Urinary bladder (tissue), 4 donors: ENCODE data around the gene HCN1. TPM values are rescaled to one million over a fixed set of nuclear protein-coding genes. Genes with fewer than 3 reads are reported as not detected.
"Not testable (repeated sequence)": the region's sequence is repeated elsewhere in the genome, so short reads cannot be mapped to it uniquely, and the experiment has no call there.

ENCODE experiments used
- DNase-seq: peaks from one replicate; pipeline ENCODE4 v3.0.0-alpha.2; 2015; ENCODE audit errors: extremely low spot score
- H3K27ac ChIP-seq: one replicate; pipeline ENCODE4 v1.5.1; 2013; ENCODE audit warnings: low read depth, mild to moderate bottlenecking, moderate library complexity
- H3K36me3 ChIP-seq: one replicate; pipeline ENCODE4 v1.6.1; 2013; ENCODE audit warnings: mild to moderate bottlenecking, moderate library complexity; ENCODE audit not compliant: insufficient read depth
- H3K4me1 ChIP-seq: one replicate; pipeline ENCODE4 v1.6.1; 2013; ENCODE audit warnings: mild to moderate bottlenecking, moderate library complexity; ENCODE audit not compliant: insufficient read depth
- H3K4me3 ChIP-seq: one replicate; pipeline ENCODE4 v1.5.1; 2013; ENCODE audit warnings: low read depth, low read length
- WGBS: extraction: QIAGEN DNeasy Blood & Tissue Kit; methylation state at CpG from one replicate; pipeline ENCODE4 v1.1.7; 2013; 5-methylcytosine and 5-hydroxymethylcytosine counted together
- polyA plus RNA-seq: library from polyadenylated mRNA; stranded (reverse); fragments of 200-250 nt; gene quantifications from one replicate; pipeline ENCODE4 v1.2.3, GENCODE V29; 2013
- total RNA-seq: library from RNA; depleted of rRNA; stranded (reverse); fragments of >200 nt; gene quantifications from one replicate; pipeline ENCODE4 v1.2.3, GENCODE V29; 2014
- donor health status: healthy with polysubstance abuse.
- donor health status: healthy.

The HCN1 gene
- total and polyA plus RNA-seq, 2 donors: 0.04 to 0.26 TPM

GRCh38 chr5:45382583-45382982, 313.6 kb downstream of the HCN1 start:
- H3K36me3 ChIP-seq: no peaks in the 10 kb centered on the region
- no peak for DNase-seq
- H3K27ac ChIP-seq: no peak overlapping the region
- WGBS: 91% methylated on average over 2 of the region's 2 CpGs
- no peak overlapping the region for H3K4me3 ChIP-seq
- H3K4me1 ChIP-seq: no peaks in the 10 kb centered on the region

DNA sequence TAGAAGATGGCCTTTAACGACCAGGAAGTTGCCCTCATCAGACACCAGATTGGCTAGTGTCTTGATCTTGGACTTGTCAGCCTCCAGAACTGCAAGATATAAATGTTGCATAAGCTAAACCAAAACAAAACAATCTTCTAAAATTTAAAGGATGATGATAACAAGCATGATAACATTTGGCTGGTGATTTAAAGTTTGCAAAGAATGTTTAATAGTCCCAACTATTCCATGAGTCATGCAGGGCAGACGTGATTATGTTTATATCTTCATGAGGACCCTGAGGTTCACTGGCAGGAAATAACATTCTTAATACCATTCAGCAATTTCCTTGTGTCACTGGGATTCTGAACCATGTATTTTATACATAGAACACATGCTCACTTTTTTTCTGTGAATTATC, 319.8 kb downstream of the HCN1 start:
- DNase-seq: no peak
- Histone ChIP-seq H3K4me1 (no peaks in the 10 kb centered on the region), H3K4me3 (no peak overlapping the region), H3K27ac (no peak overlapping the region), H3K36me3 (no peaks in the 10 kb centered on the region)
- WGBS: 34% methylated on average over 2 of the region's 2 CpGs

- no peaks in the 10 kb centered on the region for H3K36me3 ChIP-seq
- no peak overlapping the region for H3K4me3 ChIP-seq
- WGBS: 92% methylated on average over 10 of the region's 10 CpGs
- H3K27ac ChIP-seq: no peak overlapping the region
- no peak for DNase-seq
- H3K4me1 ChIP-seq: no peaks in the 10 kb centered on the region
Observed at GRCh38 chr5:45372629-45373028, 323.6 kb downstream of the HCN1 start.

DNA sequence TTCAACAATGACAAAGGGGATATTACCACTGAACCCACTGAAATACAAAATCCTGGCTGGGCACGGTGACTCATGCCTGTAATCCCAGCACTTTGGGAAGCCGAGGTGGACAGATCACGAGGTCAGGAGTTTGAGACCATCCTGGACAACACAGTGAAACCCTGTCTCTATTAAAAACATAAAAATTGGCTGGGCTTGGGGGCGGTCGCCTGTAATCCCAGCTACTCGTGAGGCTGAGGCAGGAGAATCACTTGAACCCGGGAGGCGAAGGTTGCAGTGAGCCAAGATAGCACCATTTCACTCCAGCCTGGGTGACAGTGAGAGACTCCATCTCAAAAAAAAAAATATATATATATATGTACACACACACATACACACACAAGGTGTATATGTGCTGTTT, 324.8 kb downstream of the HCN1 start:
- not testable (repeated sequence) for DNase-seq, H3K27ac ChIP-seq, H3K36me3 ChIP-seq, H3K4me3 ChIP-seq, H3K4me1 ChIP-seq
- 93% methylated on average over 8 of the region's 8 CpGs for WGBS

DNA sequence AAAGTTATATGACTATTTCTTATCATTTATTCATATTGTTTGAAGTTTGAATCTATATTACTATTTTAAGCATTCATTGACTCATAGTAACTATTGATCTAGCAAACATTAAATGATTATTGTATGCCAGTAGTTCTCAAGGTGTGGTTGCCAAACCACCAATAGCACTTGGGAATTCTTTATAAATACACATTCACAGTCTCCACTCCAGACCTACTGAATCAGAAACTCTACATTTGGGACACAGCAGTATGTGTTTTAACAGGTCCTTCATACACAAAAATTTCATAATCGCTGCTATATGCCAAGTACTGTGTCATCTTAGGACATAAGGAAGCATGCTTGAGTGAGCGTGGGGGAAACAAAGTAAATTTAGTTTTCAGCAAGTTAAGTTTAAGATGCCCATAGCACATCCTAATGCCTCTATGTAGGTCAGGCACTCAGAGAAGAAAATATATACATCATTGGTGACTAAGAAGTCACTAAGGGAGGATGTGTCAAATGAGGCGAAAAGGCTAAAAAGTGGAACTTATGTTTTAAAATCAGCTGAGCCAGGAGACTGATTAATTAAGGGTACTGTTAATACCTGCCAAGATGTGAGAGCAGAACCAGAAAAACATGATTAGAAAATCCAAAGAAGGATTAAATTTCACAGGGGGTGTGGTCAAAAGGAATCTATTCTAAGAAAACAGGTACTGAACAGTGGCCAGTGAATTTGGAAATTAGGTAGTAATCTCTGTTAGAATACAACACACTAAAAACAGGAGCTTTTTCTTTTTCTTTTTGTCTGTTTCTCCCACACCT, 340.8 kb downstream of the HCN1 start:
- Histone ChIP-seq H3K36me3 (no peaks in the 10 kb centered on the region), H3K27ac (no peak overlapping the region), H3K4me1 (no peaks in the 10 kb centered on the region), H3K4me3 (no peak overlapping the region)
- WGBS: 93% methylated on average over 3 of the region's 3 CpGs
- DNase-seq: no peak

DNA sequence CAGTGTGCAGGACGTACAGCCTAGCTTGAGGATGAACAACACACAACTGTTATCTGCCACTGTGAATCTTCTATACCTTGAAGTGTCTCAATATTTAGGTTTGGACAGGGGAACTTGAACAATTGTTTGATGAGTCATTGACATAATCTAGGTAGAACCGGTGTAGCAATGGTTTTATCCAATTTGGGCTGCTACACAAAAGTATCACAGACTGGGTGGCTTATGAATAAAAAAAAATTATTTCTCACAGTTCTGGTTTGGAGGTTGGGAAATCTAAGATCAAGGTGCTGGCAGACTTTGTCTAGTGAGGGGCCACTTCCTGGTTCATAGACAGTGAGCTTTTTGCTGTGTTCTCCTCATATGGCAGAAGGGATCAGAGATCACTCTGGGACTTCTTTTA, 359.7 kb downstream of the HCN1 start:
- Histone ChIP-seq H3K36me3 (no peaks in the 10 kb centered on the region), H3K27ac (no peak overlapping the region), H3K4me1 (no peaks in the 10 kb centered on the region), H3K4me3 (no peak overlapping the region)
- no peak for DNase-seq
- 77% methylated on average over 2 of the region's 2 CpGs for WGBS

GRCh38 chr5:45335978-45336377, 360.2 kb downstream of the HCN1 start:
- 86% methylated on average over 2 of the region's 2 CpGs for WGBS
- Histone ChIP-seq H3K4me1 (no peaks in the 10 kb centered on the region), H3K4me3 (no peak overlapping the region), H3K27ac (no peak overlapping the region), H3K36me3 (no peaks in the 10 kb centered on the region)
- DNase-seq: no peak

DNA sequence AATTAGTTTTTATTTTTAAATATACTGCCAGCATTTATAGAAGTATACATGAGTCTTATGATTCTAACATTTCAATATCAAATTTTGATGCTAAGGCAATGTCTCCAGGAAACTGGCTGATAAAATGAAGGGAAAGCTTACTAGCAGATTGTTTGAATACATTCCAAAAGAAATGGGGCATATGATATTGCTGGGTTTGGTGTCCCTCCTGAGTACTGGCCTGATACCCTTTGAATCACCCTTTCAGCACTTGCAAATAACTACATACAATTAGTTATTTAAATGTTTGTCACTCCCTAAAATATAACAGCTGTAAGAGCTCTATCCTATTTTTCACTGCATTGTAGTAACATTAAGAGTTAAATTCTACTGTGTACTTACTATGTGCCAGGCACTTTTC, 360.8 kb downstream of the HCN1 start:
- Histone ChIP-seq H3K4me1 (no peaks in the 10 kb centered on the region), H3K4me3 (no peak overlapping the region), H3K27ac (no peak overlapping the region), H3K36me3 (no peaks in the 10 kb centered on the region)
- no peak for DNase-seq

DNA sequence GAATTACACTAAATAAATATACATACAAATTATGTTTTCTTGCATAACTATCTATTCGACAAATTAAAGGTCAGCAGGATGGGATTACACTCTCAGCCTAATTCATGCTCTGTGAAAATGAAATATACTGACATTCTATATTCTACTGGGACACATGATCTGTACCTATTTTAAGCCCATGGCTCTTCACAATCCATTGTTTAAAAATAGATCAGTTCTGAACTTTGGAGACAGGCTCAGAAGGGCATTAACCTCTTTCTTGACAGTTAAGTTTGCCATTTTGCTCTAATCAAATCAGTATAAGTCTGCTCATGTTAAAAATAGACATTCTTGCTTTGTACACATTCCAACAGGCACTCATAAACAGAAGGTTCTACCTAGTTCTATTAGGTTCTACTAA, 361.2 kb downstream of the HCN1 start:
- WGBS: 77% methylated on average over 1 of the region's 1 CpG

GRCh38 chr5:45312627-45313026, 383.6 kb downstream of the HCN1 start:
- not testable (repeated sequence) for H3K27ac ChIP-seq, DNase-seq, H3K4me3 ChIP-seq, H3K4me1 ChIP-seq, H3K36me3 ChIP-seq
- 84% methylated on average over 8 of the region's 8 CpGs for WGBS

More for the DNA sequence above, 361.2 kb downstream of the HCN1 start:
- Histone ChIP-seq H3K4me3 (no peak overlapping the region), H3K36me3 (no peaks in the 10 kb centered on the region), H3K27ac (no peak overlapping the region), H3K4me1 (no peaks in the 10 kb centered on the region)
- no peak for DNase-seq

DNA sequence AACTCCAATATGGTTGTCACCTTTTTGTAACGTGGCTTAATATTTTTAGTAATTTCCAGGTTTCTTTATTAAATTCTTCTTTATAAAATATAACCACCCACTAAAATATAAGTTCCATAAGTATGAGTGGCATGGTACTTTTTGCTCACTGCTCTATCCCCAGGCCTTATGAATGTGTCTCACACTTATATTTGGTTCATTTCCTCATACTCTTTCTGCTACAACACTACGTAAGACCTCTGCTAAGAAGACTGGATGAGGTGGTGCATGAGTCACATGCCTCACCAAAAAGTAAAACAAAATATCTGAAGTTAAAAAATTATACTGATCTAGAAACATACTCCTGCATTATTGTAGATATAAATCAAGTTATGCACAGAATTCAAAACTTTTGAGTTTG, 400.9 kb downstream of the HCN1 start:
- Histone ChIP-seq H3K4me1 (no peaks in the 10 kb centered on the region), H3K4me3 (no peak overlapping the region), H3K36me3 (no peaks in the 10 kb centered on the region), H3K27ac (no peak overlapping the region)
- DNase-seq: no peak
- WGBS: 89% methylated on average over 2 of the region's 2 CpGs

DNA sequence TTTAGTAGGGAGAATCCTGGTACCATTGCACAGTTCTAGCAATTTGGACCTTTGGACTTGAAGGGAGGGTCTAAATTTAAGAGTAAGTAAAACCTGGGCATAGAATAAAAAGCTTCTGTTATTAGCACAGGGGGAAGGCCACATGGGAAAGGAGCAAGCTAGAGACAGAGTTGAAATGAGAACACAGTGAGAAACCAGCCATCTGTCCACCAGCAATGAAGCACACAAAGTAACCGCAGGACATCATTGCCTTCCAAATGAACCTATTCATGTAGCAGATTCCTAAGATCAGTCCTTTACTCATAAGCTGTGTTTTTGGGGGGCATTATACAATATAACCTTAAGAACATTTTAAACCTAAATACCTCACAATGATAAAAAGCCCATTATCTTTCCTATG, 407.4 kb downstream of the HCN1 start:
- H3K36me3 ChIP-seq: no peaks in the 10 kb centered on the region
- no peak overlapping the region for H3K4me3 ChIP-seq
- no peak for DNase-seq
- H3K4me1 ChIP-seq: no peaks in the 10 kb centered on the region
- 91% methylated on average over 1 of the region's 1 CpG for WGBS
- H3K27ac ChIP-seq: no peak overlapping the region

DNA sequence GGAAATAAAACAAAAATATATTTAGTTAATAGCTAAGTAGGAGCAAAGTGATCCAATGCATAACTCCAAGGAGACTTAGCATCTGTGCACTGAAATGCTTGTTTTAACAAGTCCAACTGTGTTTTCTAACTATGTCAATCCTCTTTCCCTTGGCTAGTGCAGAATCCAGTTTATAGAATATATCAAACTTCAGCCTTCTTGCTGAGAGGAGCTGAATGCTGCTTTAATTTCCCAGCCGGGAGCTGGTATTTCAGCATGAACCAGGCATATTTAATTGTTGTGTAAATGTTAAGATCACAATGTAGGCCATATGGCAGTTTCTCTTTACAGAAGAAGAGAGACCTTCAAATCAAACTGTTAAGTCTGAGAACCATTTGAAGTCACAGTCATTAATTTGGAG, 411.7 kb downstream of the HCN1 start:
- DNase-seq: no peak
- Histone ChIP-seq H3K4me1 (no peaks in the 10 kb centered on the region), H3K27ac (no peak overlapping the region), H3K4me3 (no peak overlapping the region), H3K36me3 (no peaks in the 10 kb centered on the region)
- WGBS: 74% methylated on average over 1 of the region's 1 CpG

GRCh38 chr5:45281081-45281480, 415.1 kb downstream of the HCN1 start:
- Histone ChIP-seq H3K27ac (no peak overlapping the region), H3K4me1 (no peaks in the 10 kb centered on the region), H3K36me3 (no peaks in the 10 kb centered on the region), H3K4me3 (no peak overlapping the region)
- DNase-seq: no peak
- 51% methylated on average over 2 of the region's 2 CpGs for WGBS

DNA sequence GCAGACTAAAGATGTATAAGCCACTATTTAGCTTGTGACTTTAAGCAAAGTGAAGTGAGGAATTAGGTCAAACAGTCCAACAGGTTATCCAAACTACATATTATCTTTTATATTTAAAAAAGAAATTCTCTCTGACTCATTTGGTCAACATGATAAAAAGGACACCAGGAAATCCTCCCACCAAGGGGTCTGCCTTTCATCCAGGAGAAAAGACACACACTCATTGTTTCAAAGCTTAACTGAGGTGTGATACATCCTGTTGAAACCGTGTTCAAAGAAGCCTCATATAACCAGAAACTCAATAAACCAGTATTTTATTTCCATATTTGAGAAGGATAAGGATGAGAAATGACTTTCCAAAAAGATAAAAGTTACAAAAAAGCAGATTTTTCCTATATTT, 417.1 kb downstream of the HCN1 start:
- Histone ChIP-seq H3K4me1 (no peaks in the 10 kb centered on the region), H3K4me3 (no peak overlapping the region), H3K27ac (no peak overlapping the region), H3K36me3 (no peaks in the 10 kb centered on the region)
- 16% methylated on average over 1 of the region's 1 CpG for WGBS
- DNase-seq: no peak
